Measurements from ENCODE around the gene CNTNAP2. TPM values are rescaled to one million over a fixed set of nuclear protein-coding genes. Genes with fewer than 3 reads are reported as not detected.

Gene CNTNAP2
- total and polyA plus RNA-seq, 2 of the 13 experiments (the other 11 are each of a cell fraction or from before 2014, with no cell fraction given) = 0.40 to 0.42 TPM

DNA sequence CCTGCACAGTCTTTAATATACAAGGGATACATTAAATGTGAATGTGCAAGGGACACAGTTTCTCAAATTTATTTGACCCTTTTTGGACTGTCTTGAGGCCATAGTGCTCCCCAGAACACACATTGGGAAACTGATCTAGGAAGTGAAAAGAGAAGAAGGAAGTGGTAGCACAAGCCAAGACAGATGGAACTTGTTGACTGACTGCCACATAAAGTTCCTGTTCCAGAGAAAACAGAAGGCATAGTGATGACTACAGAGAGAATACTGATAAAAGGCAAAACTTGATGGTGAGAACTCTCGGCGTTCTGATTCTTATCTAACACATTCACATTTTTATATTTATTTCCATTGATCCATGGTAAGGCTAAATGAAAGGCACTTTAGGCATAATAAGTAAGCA, 1216.4 kb downstream of the CNTNAP2 start:
- 3% methylated on average over 2 of the region's 2 CpGs for WGBS (ENCODE audit: low lambda C conversion rate)

More for the DNA sequence above, 1216.4 kb downstream of the CNTNAP2 start:
- CTCF ChIA-PET (ENCODE audit: low intra/inter-chr PET ratio, low total read pairs) = no interaction called here
- peaks cover 92% of the 10 kb centered on the region for H3K9me3 ChIP-seq (ENCODE audit: low read length)
- H3K4me1 ChIP-seq (ENCODE audit: insufficient read depth, low read length) = no peaks in the 10 kb centered on the region
- POLR2A ChIA-PET = no interaction called here
- TF ChIP-seq ZNF143 (CRISPR knock-in tag; IDR thresholded peaks at IDR 0.05) = no peak
- TF ChIP-seq, protein P1, sequence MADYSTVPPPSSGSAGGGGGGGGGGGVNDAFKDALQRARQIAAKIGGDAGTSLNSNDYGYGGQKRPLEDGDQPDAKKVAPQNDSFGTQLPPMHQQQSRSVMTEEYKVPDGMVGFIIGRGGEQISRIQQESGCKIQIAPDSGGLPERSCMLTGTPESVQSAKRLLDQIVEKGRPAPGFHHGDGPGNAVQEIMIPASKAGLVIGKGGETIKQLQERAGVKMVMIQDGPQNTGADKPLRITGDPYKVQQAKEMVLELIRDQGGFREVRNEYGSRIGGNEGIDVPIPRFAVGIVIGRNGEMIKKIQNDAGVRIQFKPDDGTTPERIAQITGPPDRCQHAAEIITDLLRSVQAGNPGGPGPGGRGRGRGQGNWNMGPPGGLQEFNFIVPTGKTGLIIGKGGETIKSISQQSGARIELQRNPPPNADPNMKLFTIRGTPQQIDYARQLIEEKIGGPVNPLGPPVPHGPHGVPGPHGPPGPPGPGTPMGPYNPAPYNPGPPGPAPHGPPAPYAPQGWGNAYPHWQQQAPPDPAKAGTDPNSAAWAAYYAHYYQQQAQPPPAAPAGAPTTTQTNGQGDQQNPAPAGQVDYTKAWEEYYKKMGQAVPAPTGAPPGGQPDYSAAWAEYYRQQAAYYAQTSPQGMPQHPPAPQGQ (CRISPR knock-in tag; IDR thresholded peaks at IDR 0.05; ENCODE audit: borderline replicate concordance) = no peak
- TF ChIP-seq SP4 (CRISPR knock-in tag; IDR thresholded peaks at IDR 0.05) = no peak
- TF ChIP-seq, protein P2, sequence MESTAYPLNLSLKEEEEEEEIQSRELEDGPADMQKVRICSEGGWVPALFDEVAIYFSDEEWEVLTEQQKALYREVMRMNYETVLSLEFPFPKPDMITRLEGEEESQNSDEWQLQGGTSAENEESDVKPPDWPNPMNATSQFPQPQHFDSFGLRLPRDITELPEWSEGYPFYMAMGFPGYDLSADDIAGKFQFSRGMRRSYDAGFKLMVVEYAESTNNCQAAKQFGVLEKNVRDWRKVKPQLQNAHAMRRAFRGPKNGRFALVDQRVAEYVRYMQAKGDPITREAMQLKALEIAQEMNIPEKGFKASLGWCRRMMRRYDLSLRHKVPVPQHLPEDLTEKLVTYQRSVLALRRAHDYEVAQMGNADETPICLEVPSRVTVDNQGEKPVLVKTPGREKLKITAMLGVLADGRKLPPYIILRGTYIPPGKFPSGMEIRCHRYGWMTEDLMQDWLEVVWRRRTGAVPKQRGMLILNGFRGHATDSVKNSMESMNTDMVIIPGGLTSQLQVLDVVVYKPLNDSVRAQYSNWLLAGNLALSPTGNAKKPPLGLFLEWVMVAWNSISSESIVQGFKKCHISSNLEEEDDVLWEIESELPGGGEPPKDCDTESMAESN (CRISPR knock-in tag; conservative IDR thresholded peaks at IDR 0.05) = no peak
- no peak for TF ChIP-seq MBNL3 (CRISPR knock-in tag; conservative IDR thresholded peaks at IDR 0.05)
- no peak for TF ChIP-seq RFX1 (IDR thresholded peaks at IDR 0.05)
- no peak for TF ChIP-seq KDM3A (CRISPR knock-in tag; IDR thresholded peaks at IDR 0.05; ENCODE audit: low read depth)
- no peak for TF ChIP-seq ZNF614 (CRISPR knock-in tag; IDR thresholded peaks at IDR 0.05; ENCODE audit: borderline replicate concordance)
- TF ChIP-seq SMAD1 (CRISPR knock-in tag; IDR thresholded peaks at IDR 0.05; ENCODE audit: borderline replicate concordance, low read depth) = no peak
- no peak for TF ChIP-seq GLI4 (CRISPR knock-in tag; IDR thresholded peaks at IDR 0.05; ENCODE audit: borderline replicate concordance)
- no peak for TF ChIP-seq FOXK2 (IDR thresholded peaks at IDR 0.05)
- no peak for TF ChIP-seq MTF1 (CRISPR knock-in tag; IDR thresholded peaks at IDR 0.05)
- DNase-seq (ENCODE audit: low spot score) = no peak
- no peak overlapping the region for H3K4me3 ChIP-seq (replicated peaks in 1 of 3; ENCODE audit: insufficient read depth in 1 of 3, low read depth in 2 of 3, low read length in 3 of 3)
- no peaks in the 10 kb centered on the region for H3K36me3 ChIP-seq (replicated peaks in 1 of 2; ENCODE audit: control insufficient read depth in 1 of 2, insufficient read depth in 2 of 2, low read length in 2 of 2)
- intact Hi-C loops (cut with micrococcal nuclease; ENCODE audit: unreplicated experiment) = no loop called here
- no peaks in the 10 kb centered on the region for H4K20me1 ChIP-seq (ENCODE audit: insufficient read depth, low read length)
- no TSS peak for BruUV-seq (replicated peaks)
- in situ Hi-C loops (cut with HindIII; ENCODE audit: extremely low pct_ligation_motif_present, low pct_unique_long_range_greater_than_20kb) = no loop called here
- H3K27me3 ChIP-seq (ENCODE audit: control insufficient read depth in 1 of 2, insufficient read depth in 2 of 2, low read length in 2 of 2) = no peaks in the 10 kb centered on the region
- no peaks in the 10 kb centered on the region for H3K79me2 ChIP-seq (ENCODE audit: insufficient read depth, low read length)
- H3K9ac ChIP-seq (ENCODE audit: insufficient read depth, low read depth, low read length) = no peak overlapping the region
- no peak for FAIRE-seq
- ATAC-seq = no peak
- H3K4me2 ChIP-seq (ENCODE audit: low read depth, low read length) = no peak overlapping the region
- no peak overlapping the region for H3K27ac ChIP-seq (ENCODE audit: extremely low read length, insufficient read depth, low read length)
- no peak overlapping the region for H2AFZ ChIP-seq (ENCODE audit: low read length)
